ENCODE data around the gene GPD2. TPM values are rescaled to one million over a fixed set of nuclear protein-coding genes. Genes with fewer than 3 reads are reported as not detected.

GPD2 gene
- total RNA-seq, 1 donor = 59.7 TPM

GRCh38 chr2:156505696-156506095, 69.5 kb downstream of the GPD2 start:
- Histone ChIP-seq H3K27me3 (ENCODE audit: insufficient read depth, low read length) (no peaks in the 10 kb centered on the region), H3K9me3 (ENCODE audit: low read depth, low read length) (no peaks in the 10 kb centered on the region), H3K4me1 (ENCODE audit: insufficient read depth, low read length) (no peaks in the 10 kb centered on the region), H2AFZ (ENCODE audit: low read length) (no peak overlapping the region), H3K4me2 (ENCODE audit: insufficient read depth, low read length) (no peak overlapping the region), H3K4me3 (ENCODE audit: insufficient read depth, low read length) (no peak overlapping the region), H3K79me2 (ENCODE audit: insufficient read depth, low read length) (no peaks in the 10 kb centered on the region), H4K20me1 (ENCODE audit: insufficient read depth, low read length) (no peaks in the 10 kb centered on the region), H3K27ac (ENCODE audit: low read depth, low read length) (no peak overlapping the region), H3K36me3 (ENCODE audit: insufficient read depth, low read length) (no peaks in the 10 kb centered on the region)
- TF ChIP-seq CTCF (IDR thresholded peaks at IDR 0.05; ENCODE audit: extremely low read depth, low read depth, low read length) = no peak
- DNase-seq (ENCODE audit: insufficient read length, low spot score, missing footprints) = no peak

- H3K27ac ChIP-seq (ENCODE audit: low read depth, low read length) = no peak overlapping the region
- H2AFZ ChIP-seq (ENCODE audit: low read length) = no peak overlapping the region
- no peaks in the 10 kb centered on the region for H4K20me1 ChIP-seq (ENCODE audit: insufficient read depth, low read length)
- H3K27me3 ChIP-seq (ENCODE audit: insufficient read depth, low read length) = no peaks in the 10 kb centered on the region
- H3K9me3 ChIP-seq (ENCODE audit: low read depth, low read length) = no peaks in the 10 kb centered on the region
- H3K4me2 ChIP-seq (ENCODE audit: insufficient read depth, low read length) = no peak overlapping the region
- no peak overlapping the region for H3K4me3 ChIP-seq (ENCODE audit: insufficient read depth, low read length)
- H3K4me1 ChIP-seq (ENCODE audit: insufficient read depth, low read length) = no peaks in the 10 kb centered on the region
- no peaks in the 10 kb centered on the region for H3K79me2 ChIP-seq (ENCODE audit: insufficient read depth, low read length)
- TF ChIP-seq CTCF (IDR thresholded peaks at IDR 0.05; ENCODE audit: extremely low read depth, low read depth, low read length) = no peak
- DNase-seq (ENCODE audit: insufficient read length, low spot score, missing footprints) = no peak
- peaks cover 11% of the 10 kb centered on the region for H3K36me3 ChIP-seq (ENCODE audit: insufficient read depth, low read length)
Observed at GRCh38 chr2:156511122-156511521, 74.9 kb downstream of the GPD2 start.

- H3K4me3 ChIP-seq (ENCODE audit: insufficient read depth, low read length) = no peak overlapping the region
- no peak for DNase-seq (ENCODE audit: insufficient read length, low spot score, missing footprints)
- H3K4me1 ChIP-seq (ENCODE audit: insufficient read depth, low read length) = no peaks in the 10 kb centered on the region
- no peaks in the 10 kb centered on the region for H4K20me1 ChIP-seq (ENCODE audit: insufficient read depth, low read length)
- no peak overlapping the region for H3K4me2 ChIP-seq (ENCODE audit: insufficient read depth, low read length)
- no peak for TF ChIP-seq CTCF (IDR thresholded peaks at IDR 0.05; ENCODE audit: extremely low read depth, low read depth, low read length)
- H2AFZ ChIP-seq (ENCODE audit: low read length) = no peak overlapping the region
- H3K27me3 ChIP-seq (ENCODE audit: insufficient read depth, low read length) = no peaks in the 10 kb centered on the region
- H3K27ac ChIP-seq (ENCODE audit: low read depth, low read length) = no peak overlapping the region
- H3K79me2 ChIP-seq (ENCODE audit: insufficient read depth, low read length) = no peaks in the 10 kb centered on the region
- no peaks in the 10 kb centered on the region for H3K9me3 ChIP-seq (ENCODE audit: low read depth, low read length)
- peaks cover 11% of the 10 kb centered on the region for H3K36me3 ChIP-seq (ENCODE audit: insufficient read depth, low read length)
Observed at GRCh38 chr2:156511803-156512202, 75.6 kb downstream of the GPD2 start.

GRCh38 chr2:156512451-156512850, 76.3 kb downstream of the GPD2 start:
- Histone ChIP-seq H3K4me2 (ENCODE audit: insufficient read depth, low read length) (no peak overlapping the region), H3K79me2 (ENCODE audit: insufficient read depth, low read length) (no peaks in the 10 kb centered on the region), H2AFZ (ENCODE audit: low read length) (no peak overlapping the region), H3K4me3 (ENCODE audit: insufficient read depth, low read length) (no peak overlapping the region), H3K4me1 (ENCODE audit: insufficient read depth, low read length) (no peaks in the 10 kb centered on the region), H4K20me1 (ENCODE audit: insufficient read depth, low read length) (no peaks in the 10 kb centered on the region), H3K27me3 (ENCODE audit: insufficient read depth, low read length) (no peaks in the 10 kb centered on the region), H3K36me3 (ENCODE audit: insufficient read depth, low read length) (peaks cover 11% of the 10 kb centered on the region), H3K27ac (ENCODE audit: low read depth, low read length) (no peak overlapping the region), H3K9me3 (ENCODE audit: low read depth, low read length) (no peaks in the 10 kb centered on the region)
- no peak for TF ChIP-seq CTCF (IDR thresholded peaks at IDR 0.05; ENCODE audit: extremely low read depth, low read depth, low read length)
- no peak for DNase-seq (ENCODE audit: insufficient read length, low spot score, missing footprints)

Measured in osteoblast (primary cell).